ENCODE results near the gene CLEC2A. TPM values are rescaled to one million over a fixed set of nuclear protein-coding genes. Genes with fewer than 3 reads are reported as not detected.

CLEC2A gene
- total and polyA plus RNA-seq, 9 of the 15 experiments (the other 6 are each of a cell fraction or from before 2014, with no cell fraction given), result not detected

DNA sequence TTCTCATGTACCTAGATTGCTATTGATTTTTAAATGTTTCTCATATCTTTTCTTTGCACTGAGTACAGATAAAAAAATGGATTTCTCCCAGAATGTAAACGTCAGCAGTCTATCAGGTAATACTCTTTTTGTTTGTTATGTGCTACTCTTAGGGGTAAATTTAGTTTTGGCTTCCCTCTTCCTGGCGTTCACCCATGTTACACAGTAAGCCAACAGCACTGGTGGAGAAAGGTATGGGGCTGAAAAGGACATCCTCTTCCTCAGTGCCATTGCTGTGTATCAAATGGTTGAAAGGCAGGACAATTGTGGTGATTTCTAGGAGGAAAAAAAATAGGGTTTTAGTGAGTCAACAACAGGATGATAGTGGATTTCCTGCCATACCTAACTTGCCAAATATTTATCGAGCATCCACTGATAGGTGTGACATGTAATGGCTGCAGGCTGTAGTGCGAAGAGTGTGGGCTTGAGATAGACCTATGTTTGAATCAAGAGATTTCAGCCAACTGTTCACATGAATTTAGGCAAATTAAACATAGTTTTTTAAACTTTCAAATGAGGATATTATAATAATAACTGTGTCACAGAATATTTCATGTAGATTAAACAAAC lies 43.4 kb downstream of the CLEC2A start (continued):
- TF ChIP-seq ZNF316 (IDR thresholded peaks at IDR 0.05), result no peak
- TF ChIP-seq, protein P1, sequence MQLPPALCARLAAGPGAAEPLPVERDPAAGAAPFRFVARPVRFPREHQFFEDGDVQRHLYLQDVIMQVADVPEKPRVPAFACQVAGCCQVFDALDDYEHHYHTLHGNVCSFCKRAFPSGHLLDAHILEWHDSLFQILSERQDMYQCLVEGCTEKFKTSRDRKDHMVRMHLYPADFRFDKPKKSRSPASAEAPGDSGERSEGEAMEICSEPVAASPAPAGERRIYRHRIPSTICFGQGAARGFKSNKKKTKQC (CRISPR knock-in tag; IDR thresholded peaks at IDR 0.05), result no peak
- TF ChIP-seq, protein P2, sequence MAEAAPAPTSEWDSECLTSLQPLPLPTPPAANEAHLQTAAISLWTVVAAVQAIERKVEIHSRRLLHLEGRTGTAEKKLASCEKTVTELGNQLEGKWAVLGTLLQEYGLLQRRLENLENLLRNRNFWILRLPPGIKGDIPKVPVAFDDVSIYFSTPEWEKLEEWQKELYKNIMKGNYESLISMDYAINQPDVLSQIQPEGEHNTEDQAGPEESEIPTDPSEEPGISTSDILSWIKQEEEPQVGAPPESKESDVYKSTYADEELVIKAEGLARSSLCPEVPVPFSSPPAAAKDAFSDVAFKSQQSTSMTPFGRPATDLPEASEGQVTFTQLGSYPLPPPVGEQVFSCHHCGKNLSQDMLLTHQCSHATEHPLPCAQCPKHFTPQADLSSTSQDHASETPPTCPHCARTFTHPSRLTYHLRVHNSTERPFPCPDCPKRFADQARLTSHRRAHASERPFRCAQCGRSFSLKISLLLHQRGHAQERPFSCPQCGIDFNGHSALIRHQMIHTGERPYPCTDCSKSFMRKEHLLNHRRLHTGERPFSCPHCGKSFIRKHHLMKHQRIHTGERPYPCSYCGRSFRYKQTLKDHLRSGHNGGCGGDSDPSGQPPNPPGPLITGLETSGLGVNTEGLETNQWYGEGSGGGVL (CRISPR knock-in tag; IDR thresholded peaks at IDR 0.05), result no peak
- no peak for TF ChIP-seq MCM5 (IDR thresholded peaks at IDR 0.05; ENCODE audit: low read depth)
- TF ChIP-seq THRAP3 (IDR thresholded peaks at IDR 0.05; ENCODE audit: borderline replicate concordance), result no peak
- TF ChIP-seq ZNF444 (CRISPR knock-in tag; IDR thresholded peaks at IDR 0.05), result no peak

DNA sequence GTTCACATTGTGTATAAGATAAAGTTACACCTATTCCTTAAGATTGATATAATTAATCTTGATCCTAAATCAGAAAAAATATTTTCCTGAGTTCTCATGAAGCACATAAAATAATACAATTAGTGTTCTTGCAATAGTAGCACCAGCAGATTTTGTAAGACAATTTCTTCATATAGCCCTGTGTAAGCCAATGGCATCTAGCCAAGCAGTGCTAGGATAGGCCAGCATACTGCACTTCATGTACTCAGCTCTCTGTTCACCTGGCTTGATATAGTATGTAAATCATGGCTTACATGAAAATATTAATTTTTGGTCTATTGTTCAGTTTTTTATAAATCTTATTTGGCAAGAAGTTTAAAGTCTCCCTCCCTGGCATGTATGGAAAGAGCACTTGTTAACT lies 49.0 kb downstream of the CLEC2A start:
- no peaks in the 10 kb centered on the region for H4K20me1 ChIP-seq (replicated peaks; ENCODE audit: control insufficient read depth, insufficient read depth, low read length)
- no peak overlapping the region for H3K9ac ChIP-seq (ENCODE audit: insufficient read depth in 1 of 2, low read depth in 2 of 2, low read length in 2 of 2)
- ATAC-seq (no peak), DNase-seq (ENCODE audit: extremely low read depth in 1 of 4, low spot score in 3 of 4) (no peak), FAIRE-seq (no peak)
- no peak overlapping the region for H3K4me3 ChIP-seq
- no TSS peak for BruUV-seq (replicated peaks)
- ChIA-PET CTCF (ENCODE audit: low intra/inter-chr PET ratio) (no interaction called here), POLR2A (no interaction called here)
- no peaks in the 10 kb centered on the region for H3K79me2 ChIP-seq (ENCODE audit: control insufficient read depth, insufficient read depth, low read length)
- intact Hi-C loops (cut with micrococcal nuclease), result no loop called here
- in situ Hi-C loops (cut with MboI), result no loop called here
- H3K9me3 ChIP-seq (replicated peaks; ENCODE audit: control insufficient read depth, insufficient read depth, low read depth, low read length), result no peaks in the 10 kb centered on the region
- H3K27ac ChIP-seq (ENCODE audit: extremely low read depth, low read depth, low read length), result no peak overlapping the region
- no peak overlapping the region for H3K4me2 ChIP-seq (ENCODE audit: insufficient read depth, low read length)
- no peaks in the 10 kb centered on the region for H3K4me1 ChIP-seq (replicated peaks in 1 of 2; ENCODE audit: control insufficient read depth in 2 of 2, insufficient read depth in 2 of 2, low read length in 2 of 2)
- no peaks in the 10 kb centered on the region for H3K36me3 ChIP-seq (ENCODE audit: control insufficient read depth, insufficient read depth, low read length)
- H3K9me1 ChIP-seq (ENCODE audit: control insufficient read depth, insufficient read depth, low read length), result no peaks in the 10 kb centered on the region
- no peak overlapping the region for H2AFZ ChIP-seq (ENCODE audit: low read depth, low read length)
- H3K27me3 ChIP-seq (ENCODE audit: control insufficient read depth in 2 of 2, insufficient read depth in 2 of 2, low read length in 2 of 2), result no peaks in the 10 kb centered on the region
- TF ChIP-seq ILK (tag; IDR thresholded peaks at IDR 0.05; ENCODE audit: borderline replicate concordance, low read depth), result no peak
- TF ChIP-seq KDM1A (IDR thresholded peaks at IDR 0.05), result no peak
- no peak for TF ChIP-seq EGR1 (conservative IDR thresholded peaks at IDR 0.05)
- TF ChIP-seq, protein P3, sequence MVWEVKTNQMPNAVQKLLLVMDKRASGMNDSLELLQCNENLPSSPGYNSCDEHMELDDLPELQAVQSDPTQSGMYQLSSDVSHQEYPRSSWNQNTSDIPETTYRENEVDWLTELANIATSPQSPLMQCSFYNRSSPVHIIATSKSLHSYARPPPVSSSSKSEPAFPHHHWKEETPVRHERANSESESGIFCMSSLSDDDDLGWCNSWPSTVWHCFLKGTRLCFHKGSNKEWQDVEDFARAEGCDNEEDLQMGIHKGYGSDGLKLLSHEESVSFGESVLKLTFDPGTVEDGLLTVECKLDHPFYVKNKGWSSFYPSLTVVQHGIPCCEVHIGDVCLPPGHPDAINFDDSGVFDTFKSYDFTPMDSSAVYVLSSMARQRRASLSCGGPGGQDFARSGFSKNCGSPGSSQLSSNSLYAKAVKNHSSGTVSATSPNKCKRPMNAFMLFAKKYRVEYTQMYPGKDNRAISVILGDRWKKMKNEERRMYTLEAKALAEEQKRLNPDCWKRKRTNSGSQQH (CRISPR knock-in tag; IDR thresholded peaks at IDR 0.05), result no peak
- TF ChIP-seq ATF7 (IDR thresholded peaks at IDR 0.05), result no peak
- no peak for TF ChIP-seq RB1 (IDR thresholded peaks at IDR 0.05; ENCODE audit: low read depth)
- TF ChIP-seq, protein P4, sequence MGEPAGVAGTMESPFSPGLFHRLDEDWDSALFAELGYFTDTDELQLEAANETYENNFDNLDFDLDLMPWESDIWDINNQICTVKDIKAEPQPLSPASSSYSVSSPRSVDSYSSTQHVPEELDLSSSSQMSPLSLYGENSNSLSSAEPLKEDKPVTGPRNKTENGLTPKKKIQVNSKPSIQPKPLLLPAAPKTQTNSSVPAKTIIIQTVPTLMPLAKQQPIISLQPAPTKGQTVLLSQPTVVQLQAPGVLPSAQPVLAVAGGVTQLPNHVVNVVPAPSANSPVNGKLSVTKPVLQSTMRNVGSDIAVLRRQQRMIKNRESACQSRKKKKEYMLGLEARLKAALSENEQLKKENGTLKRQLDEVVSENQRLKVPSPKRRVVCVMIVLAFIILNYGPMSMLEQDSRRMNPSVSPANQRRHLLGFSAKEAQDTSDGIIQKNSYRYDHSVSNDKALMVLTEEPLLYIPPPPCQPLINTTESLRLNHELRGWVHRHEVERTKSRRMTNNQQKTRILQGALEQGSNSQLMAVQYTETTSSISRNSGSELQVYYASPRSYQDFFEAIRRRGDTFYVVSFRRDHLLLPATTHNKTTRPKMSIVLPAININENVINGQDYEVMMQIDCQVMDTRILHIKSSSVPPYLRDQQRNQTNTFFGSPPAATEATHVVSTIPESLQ (CRISPR knock-in tag; IDR thresholded peaks at IDR 0.05), result no peak
- TF ChIP-seq MCM2 (IDR thresholded peaks at IDR 0.05; ENCODE audit: low read depth), result no peak
- TF ChIP-seq KAT2B (IDR thresholded peaks at IDR 0.05; ENCODE audit: low read depth, low read length), result no peak
- no peak for TF ChIP-seq ZNF263 (CRISPR knock-in tag; IDR thresholded peaks at IDR 0.05; ENCODE audit: borderline replicate concordance)
- TF ChIP-seq TCF7 (IDR thresholded peaks at IDR 0.05; ENCODE audit: borderline replicate concordance), result no peak
- no peak for TF ChIP-seq SRSF3 (IDR thresholded peaks at IDR 0.05; ENCODE audit: insufficient read depth, low read length)
